NCI-H1694 treated with DMSO at 0.1 percent for 48 hours (cell line): Measurements from ENCODE around the gene PCSK7.
A peak's percentile ranks its signal among the peaks of the same experiment; 100 is the strongest.
"Not testable (repeated sequence)": the region's sequence is repeated elsewhere in the genome, so short reads cannot be mapped to it uniquely, and the experiment has no call there.

Experiments
- DNase-seq: peaks from one replicate; lab custom pipeline; 2025; lab: John Stamatoyannopoulos, UW

PCSK7 gene

DNA sequence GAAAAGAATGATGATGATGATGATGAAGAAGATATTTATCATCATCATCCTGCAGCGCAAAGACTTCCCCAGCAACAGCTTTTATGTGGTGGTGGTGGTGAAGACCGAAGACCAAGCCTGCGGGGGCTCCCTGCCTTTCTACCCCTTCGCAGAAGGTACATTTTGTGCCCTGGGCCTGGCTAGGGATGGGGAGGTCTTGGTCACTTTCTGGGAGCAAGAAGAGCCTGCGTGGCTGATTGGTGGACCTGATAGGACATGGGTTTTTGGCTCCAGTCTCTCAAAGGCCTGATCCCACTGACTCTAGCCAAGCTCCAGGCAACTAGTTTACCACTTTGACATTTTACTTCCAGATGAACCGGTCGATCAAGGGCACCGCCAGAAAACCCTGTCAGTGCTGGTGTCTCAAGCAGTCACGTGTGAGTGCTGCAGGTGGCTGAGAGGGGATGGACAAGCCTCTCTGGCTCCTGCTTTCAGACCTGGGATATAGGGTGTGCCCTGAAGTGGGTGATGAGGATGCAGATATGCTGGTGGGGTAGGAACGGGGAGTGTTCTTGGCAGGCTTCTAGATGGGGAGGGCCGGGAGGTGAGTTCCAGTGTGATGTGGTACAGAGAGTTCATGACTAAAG, 48.0 kb downstream of the PCSK7 start:
- DNase-seq: no peak

DNA sequence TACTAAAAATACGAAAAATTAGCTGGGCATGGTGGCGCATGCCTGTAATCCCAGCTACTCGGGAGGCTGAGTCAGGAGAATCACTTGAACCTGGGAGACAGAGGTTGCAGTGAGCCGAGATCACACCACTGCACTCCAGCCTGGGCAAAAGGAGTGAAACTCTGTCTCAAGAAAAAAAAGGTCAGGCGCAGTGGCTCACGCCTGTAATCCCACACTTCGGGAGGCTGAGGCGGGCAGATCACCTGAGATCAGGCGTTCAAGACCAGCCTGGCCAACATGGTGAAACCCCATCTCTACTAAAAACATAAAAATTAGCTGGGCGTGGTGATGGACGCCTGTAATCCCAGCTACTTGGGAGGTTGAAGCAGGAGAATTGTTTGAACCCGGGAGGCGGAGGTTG, 48.7 kb downstream of the PCSK7 start:
- not testable (repeated sequence) for DNase-seq

DNA sequence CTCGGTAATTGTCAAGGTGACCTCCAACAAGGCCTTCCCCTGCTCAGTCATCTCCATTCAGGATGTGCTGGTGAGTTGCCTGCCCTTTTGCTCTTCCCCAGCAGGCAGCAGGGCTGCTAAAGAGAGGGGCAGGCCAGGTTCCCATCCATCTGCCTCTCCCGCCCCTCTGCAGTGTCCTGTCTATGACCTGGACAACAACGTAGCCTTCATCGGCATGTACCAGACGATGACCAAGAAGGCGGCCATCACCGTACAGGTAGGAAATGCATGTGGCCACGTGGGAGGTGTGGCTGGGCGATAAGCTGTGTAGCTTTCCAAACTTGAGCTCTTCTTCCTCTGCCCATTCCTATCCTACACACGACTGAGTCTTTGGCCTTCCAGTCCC, 49.3 kb downstream of the PCSK7 start:
- no peak for DNase-seq

DNA sequence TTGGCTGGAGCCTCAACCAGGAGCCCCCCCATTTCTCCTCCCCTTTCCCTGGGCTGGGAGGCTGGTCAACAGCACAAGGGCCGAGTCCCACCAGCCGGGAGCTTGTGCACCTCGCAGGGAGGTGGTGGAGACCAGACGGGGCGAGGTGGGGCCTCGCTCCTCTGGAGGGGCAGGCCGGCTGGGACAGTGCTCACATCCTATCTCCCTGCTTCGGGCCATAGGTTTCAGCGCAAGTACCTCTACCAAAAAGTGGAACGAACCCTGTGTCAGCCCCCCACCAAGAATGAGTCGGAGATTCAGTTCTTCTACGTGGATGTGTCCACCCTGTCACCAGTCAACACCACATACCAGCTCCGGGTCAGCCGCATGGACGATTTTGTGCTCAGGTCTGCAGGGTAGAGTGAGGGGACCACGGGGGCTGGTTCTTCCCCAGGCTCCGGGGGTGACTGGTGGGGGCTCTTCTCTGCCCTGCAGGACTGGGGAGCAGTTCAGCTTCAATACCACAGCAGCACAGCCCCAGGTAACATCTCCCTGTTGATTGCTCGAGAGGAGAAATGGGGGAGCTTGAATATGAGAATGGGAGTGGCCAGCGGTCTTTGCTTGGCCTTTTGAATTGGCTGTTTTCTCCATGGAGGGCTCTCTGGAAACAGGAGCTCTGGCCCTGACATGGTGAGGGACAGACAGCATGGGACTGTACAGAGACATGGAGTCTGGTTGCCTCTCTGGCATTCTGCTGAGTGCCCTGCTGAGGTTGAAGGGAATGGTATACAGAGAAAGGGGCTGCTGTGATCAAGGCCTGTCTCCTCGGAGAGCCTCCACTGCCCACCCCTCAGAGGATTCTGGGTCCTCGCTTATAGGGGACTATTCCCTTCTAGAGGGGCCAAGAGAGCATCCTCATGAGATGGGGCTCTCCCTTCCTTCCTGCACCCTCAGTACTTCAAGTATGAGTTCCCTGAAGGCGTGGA, 50.0 kb downstream of the PCSK7 start:
- DNase-seq: no peak

DNA sequence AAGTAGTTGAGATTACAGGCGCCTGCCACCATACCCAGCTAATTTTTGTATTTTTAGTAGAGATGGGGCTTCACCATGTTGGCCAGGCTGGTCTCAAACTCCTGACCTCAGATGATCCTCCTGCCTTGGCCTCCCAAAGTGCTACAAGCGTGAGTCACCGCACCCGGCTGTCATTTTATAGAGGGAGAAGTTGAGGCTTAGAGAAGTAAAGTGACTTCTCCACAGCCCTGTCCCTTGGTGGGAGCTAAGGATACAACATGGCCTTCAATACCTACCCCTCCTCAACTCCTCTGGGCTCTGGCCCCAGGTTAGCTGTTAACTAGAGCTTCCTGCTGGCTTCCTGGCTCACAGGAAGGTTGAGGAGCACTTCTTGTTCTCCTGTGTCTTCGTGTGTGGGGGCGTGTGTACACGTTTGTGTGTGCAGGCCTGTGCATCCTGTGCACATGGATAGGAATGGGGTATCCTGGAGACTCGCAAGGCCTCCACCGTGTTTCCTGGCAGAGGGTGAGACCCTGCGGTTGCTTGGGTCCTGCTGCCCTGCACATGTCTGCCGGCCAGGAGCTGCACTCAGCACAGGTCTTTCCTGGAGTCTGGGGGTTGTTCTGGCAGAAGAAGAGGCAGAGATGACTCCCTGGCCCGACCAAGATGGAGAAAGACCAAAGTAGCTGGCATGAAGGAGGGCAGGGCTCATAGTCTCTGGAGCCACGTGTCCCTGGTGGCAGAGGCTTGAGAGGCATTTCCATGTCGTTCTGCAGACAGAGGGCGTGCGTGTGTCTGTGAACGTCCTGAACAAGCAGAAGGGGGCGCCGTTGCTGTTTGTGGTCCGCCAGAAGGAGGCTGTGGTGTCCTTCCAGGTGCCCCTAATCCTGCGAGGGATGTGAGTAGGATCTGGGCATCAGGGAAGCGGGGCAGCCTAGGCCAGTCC, 51.0 kb downstream of the PCSK7 start:
- peak; percentile 34 for DNase-seq

DNA sequence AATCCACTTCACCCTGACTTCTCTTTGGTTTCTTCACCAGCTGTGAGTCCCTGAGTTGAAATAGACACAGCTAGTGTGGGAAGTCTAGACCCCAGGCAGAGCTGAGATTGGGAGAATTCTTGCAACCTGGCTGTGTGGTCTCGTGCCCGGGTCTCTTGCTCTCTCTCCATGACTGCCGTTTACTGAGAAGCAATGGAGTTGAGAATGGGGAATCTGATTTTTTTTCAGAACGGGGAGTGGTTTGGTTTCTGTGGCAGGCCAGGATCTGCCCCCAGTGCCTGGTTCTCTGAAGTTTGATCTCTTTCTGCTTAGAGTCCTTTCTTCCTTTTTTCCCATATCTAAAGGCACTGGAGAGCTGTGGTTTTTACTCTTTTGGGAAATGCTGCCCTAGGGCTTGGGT, 51.9 kb downstream of the PCSK7 start:
- DNase-seq: no peak

DNA sequence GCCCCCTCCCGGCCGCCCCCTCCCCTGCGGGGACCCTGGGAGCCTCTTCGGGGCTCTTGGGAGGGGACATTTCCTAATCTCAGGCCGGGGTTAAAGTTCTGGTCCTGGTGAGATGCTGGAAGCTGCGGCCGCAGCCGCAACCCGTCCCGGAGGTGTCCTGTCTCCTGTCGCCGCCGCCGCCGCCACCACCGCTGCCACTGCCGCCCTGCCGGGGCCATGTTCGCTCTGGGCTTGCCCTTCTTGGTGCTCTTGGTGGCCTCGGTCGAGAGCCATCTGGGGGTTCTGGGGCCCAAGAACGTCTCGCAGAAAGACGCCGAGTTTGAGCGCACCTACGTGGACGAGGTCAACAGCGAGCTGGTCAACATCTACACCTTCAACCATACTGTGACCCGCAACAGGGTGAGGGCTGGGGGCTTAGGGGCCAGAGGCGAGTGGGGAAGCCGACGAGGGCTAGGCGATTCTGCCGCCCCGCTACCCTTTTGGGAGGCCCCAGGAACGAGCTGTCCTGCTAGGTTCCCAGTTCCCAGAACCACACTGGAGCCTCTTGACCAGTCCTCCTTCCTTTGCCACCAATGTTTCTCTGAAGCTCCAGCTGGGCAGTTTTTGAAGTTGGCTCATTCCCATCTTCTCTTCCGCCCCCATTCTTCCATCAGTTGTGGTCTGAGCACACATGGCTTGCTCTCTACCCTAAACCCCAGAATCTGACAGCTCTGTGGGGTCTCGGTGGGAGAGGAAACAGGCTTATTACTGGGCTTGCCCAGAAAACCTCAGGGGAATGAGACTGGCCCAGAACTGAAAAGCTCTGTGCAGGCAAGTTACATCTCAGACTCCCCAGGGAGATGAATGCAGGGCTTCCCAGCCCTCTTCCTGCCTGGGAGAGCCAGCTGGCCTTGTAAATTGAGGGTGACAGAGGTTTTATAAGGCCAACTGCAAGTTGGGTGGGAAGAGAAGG, 52.5 kb downstream of the PCSK7 start:
- no peak for DNase-seq

DNA sequence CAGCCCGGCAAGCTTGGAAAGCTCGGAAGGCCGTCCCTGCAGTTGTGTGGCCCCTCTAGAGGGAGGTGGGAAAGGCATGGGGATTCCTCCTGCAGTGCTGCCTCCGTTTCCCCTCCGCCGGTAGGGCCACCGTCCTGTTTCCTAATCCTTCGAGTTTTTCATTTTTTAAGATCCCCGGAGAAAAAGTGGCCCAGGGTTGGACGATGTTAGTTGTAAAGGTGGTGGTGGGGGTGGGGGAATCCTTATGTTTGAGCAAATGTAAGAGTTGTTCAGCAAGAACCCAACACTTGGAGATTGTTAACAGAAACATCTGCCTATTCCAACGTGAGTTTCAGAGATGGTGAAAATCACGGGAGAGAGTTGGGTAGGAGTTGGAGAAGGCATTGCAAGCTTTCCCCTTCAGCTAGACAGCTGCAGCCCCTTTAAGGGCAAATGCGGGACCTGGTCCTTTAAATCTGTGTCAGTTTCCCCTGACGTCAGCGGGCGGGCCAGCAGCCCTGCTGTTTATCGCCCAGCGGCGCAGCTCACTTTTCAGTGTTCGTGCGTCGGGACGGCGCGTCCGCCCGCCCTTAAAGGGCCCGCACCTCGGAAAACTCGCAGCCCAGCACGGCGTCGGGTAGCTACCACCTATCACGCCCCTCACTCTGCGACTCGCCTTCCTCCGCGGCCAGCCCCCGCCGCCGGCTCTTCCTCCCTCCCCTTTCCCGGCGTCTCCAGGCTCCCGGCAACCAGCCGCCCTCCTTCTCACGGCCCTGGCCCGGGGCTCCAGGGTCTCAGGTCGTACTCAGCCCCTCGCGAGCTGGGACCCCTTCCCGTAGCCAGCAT, 53.5 kb downstream of the PCSK7 start, which contains the start of gene SIDT2:
Gene SIDT2, plus strand, starts transcription at position 534 of the 825 bp plus-strand sequence. CDS start 521 bp downstream, outside the sequence.
- DNase-seq: peak; percentile 25

DNA sequence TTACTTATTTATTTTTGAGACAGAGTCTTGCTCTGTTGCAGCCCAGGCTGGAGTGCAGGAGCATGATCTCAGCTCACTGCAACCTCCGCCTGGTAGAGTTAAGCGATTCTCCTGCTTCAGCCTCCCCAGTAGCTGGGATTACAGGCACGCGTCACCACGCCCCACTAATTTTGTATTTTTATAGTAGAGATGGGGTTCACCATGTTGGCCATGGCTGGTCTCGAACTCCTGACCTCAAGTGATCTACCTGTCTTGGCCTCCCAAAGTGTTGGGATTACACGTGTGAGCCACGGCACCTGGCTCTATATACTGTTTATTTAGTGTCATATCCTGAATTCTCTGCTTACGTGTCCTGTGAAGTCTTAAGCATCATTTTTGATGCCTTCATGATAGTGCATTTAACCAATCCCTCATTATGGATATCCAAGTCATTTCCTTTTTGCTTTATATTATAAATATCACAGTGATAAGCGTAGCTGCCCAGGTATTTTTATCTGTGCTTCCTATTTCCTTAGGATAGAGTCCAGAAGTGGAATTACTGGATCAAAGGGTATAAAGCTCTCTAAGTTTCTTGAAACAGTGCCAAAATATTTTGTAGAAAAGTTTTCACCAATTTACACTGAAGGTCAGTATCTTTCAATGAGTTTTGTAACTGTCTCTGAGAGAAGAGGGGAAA, 54.2 kb downstream of the PCSK7 start:
- no peak for DNase-seq

DNA sequence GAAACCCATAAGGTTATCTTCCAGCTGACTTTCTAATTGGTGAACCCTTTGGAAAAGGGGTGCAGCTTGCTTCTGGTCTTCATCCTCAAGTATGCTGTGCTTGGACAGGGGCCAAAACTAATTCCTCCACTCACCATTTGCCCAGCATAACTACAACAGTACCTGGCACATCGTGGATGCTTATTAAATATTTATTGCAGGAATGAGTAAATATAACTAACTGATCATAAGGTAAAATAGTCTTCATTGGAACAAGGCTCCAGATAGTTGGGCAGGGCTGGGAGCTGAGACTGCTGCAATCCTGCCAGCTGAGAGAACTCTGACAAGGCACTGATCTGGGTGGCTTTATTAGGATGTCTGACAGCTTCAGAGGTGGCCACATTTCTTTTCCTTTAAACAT, 55.7 kb downstream of the PCSK7 start:
- DNase-seq: no peak

DNA sequence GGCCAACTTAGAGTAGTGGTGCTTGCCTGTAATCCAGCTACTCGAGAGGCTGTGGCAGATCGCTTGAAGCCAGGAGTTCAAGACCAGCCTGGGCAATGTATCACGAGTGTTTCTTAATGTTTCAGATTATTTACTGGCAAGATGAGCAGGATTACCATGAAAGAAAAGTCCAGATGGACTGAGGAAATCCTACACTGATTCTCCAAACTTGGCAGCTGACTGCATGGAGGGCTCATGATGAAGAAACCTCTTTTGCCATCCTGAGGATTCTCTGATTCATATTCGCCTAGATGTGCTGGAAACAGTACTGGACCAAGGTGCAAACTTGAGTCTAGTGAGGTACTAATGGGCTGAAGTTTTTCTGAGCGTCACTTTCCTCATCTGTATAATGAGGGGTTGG, 56.1 kb downstream of the PCSK7 start:
- no peak for DNase-seq

DNA sequence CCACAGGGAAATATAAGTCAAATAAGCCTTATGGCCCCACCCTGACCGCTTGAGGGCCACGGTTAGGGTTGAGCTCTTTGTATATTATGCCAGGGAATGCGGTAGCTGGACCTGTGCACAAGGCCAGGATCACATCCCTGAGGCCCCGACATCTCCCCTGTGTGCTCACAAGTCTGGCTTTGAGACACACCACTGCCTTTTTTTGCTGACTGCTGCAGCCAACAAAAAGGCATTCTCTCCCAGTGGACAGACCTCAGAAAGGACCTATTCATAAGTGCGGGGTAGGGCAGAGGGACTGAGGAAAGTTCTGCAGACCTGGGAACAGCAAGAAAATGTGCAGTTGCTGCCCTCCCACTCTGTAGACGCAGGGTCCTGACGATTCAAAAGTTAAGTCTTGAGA, 56.8 kb downstream of the PCSK7 start:
- no peak for DNase-seq

DNA sequence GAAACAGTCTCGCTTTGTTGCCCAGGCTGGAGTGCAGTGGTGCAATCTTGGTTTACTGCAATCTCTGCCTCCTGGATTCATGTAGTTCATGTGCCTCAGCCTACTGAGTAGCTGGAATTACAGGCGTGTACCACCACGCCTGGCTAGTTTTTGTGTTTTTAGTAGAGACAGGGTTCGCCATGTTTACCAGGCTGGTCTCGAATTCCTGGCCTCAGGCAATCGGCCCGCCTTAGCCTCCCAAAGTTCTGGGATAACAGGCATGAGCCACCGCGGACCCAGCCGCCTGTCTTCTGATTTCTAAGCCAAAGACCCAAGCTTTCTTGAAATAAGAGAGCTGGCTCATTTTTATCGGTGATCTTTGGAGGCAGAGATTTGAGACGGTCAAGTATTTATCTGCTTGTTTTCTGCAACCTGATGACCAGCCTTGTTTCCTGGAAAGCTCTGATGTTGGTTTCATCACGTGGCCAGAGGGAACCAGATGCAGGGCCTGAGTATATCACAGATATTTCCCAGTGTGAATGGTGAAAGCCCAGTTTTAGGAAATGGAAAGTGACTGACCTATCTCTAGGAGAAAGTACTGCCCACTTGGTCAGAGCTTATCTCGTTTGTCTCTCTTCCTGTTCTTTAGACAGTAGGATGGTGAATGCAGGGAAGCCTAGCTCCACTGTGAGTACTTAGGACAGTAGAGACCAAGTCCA, 59.0 kb downstream of the PCSK7 start:
- DNase-seq: no peak

DNA sequence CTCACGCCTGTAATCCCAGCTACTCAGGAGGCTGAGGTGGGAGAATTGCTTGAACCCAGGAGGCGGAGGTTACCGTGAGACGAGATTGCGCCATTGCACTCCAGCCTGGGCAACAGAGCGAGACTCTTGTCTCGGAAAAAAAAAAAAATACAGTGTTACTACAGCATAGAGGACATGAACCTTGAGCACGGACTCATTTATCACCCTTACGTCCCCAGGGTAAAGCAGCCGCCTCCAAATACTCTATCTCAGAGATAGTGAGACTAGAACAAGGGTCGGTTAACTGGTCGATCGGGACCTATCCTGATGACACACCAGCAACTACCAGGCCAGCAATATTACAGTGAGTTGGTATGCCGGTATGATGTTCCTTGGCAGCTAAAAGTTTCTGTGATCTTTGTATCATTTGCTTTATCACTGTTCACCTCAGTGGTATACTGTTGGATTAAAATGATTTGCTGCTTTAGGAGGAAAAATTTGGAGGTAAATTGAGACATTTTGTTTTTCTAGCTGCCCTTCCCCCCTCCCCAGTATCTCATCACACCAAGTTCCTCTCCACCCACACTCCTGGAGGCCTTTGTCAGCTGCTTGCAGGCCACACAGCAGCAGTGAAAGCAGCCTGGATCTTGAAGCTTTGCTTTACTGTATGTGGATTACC, 60.3 kb downstream of the PCSK7 start:
- DNase-seq: no peak

DNA sequence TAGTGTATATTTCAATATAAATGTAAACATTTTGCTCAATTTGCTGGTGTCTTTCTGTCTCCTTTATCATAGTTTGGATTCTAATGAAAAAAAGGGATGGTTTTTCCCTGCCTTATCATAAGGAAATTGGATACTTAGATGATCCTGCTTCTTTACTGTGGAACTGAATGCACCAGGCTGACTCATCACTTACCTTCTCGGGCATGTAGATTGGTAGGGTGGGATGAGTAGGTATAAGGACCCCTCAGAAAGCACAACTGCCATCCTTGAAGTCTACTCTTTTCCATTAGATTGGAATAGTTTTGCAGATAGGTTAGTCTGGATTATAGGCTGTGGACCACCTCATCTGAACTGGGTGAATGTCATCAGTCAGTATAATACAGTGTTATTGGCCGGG, 60.9 kb downstream of the PCSK7 start:
- DNase-seq: no peak

DNA sequence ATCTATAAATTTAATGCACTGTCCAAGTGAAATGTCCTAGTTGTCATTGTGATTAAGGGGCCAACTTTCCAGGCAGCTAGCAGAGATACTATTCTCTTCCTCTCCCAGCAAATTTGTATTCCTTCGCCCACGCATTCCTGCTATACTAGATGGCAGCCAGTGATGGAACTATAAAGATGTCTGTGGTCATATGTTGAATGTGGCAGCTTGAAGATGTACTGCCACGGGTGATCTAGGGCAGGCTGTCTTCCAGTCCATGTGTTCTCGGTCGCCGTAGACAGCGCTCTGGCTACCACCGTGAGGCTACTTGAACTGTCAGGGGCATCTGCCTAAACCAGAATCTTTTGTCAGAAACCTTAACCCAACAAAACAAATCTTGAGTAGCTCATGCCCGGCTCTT, 61.7 kb downstream of the PCSK7 start:
- DNase-seq: no peak

DNA sequence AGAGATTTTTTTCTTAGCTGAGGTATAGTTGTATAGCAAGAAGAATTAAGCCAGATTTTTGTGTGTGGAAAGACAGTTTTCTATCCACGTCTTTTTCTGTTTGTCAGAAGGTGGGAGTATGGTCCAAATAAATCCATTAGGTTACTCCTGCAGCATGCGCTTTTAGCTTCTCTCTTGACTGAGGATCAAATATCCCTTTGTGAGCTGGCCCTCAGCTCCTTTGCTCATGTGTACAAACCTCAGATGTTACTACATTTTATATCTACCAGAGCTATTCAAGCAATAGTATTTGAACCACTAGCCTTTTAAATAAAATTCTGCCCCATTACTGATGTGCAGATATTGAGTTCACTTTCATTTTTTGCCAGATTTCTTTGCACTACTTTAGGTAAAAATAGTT, 62.1 kb downstream of the PCSK7 start:
- DNase-seq: no peak

DNA sequence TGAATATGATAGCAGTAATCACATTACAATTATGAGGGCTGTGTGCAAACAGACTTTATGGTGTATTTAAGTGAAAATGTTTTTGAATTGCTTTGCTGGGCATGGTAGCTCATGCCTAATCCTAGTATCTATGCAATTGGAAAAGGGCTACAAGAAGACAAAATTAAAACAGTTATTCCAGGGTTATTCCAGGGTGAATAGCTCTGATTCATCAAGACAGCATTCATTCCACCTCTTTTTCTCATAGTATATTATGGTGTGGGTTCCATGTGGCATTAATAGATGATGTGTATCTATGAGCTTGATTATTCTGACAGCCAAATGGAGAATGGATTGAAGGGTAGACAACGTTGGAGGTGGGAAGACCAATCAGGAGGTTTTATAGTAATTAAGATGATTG, 65.4 kb downstream of the PCSK7 start:
- DNase-seq: no peak

DNA sequence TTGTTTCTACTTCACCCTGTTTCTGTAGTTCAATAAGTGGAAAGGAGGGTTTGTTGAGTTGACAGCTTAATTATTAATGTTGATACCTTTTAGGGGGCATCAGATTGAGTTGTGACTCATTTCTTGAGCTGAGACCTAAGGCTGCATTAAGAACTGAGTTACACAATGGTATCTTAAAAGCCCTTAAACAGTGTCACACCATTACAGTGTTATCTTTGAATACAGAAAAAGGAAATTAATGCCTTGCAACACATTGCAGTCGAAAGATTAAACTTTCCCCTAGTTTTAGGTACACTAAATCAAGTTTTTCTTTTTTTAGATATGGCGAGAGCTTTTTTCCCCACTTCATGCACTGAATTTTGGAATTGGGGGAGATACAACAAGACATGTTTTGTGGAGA, 71.0 kb downstream of the PCSK7 start:
- no peak for DNase-seq
